ENCODE measurements around the gene ZNF844. TPM values are rescaled to one million over a fixed set of nuclear protein-coding genes. Genes with fewer than 3 reads are reported as not detected.
"Not testable (repeated sequence)": the region's sequence is repeated elsewhere in the genome, so short reads cannot be mapped to it uniquely, and the experiment has no call there.

The ZNF844 gene
- total and polyA plus RNA-seq, 2 donors (not counting 1 experiment from before 2014, with no cell fraction given) = 5.9 to 36.4 TPM

GRCh38 chr19:12055784-12056183 is 8.7 kb upstream of the ZNF844 start:
- H3K9ac ChIP-seq (ENCODE audit: low read length) = no peak overlapping the region
- ChIA-PET CTCF (interaction anchor here (0.9 to 3.1 kb wide), 6 partner anchors 64 to 258 kb away, joined by 3 to 20 read pairs (median 4); partner anchors contain the start of genes ZNF20 and ZNF700), POLR2A (interaction anchor here (0.6 to 0.7 kb wide), 2 partner anchors 68 to 113 kb away, joined by 3 to 7 read pairs; no protein-coding TSS in a partner anchor)
- H3K4me1 Mint-ChIP-seq = peaks cover 14% of the 10 kb centered on the region
- 83% methylated on average over 5 of the region's 5 CpGs for WGBS (ENCODE audit: insufficient coverage)
- TF ChIP-seq CTCF (IDR thresholded peaks at IDR 0.05) = no peak
- no peak for TF ChIP-seq EZH2 (IDR thresholded peaks at IDR 0.05; ENCODE audit: borderline replicate concordance, insufficient read depth, low read depth, low read length, poor library complexity, severe bottlenecking)
- H3K4me2 ChIP-seq (replicated peaks; ENCODE audit: low read depth, low read length, poor library complexity, severe bottlenecking) = no peak overlapping the region
- H3K36me3 ChIP-seq (replicated peaks in 1 of 2; ENCODE audit: control extremely low read depth in 1 of 2, control insufficient read depth in 1 of 2, extremely low read depth in 1 of 2, insufficient read depth in 2 of 2, low read length in 1 of 2) = no peaks in the 10 kb centered on the region
- no peaks in the 10 kb centered on the region for H3K79me2 ChIP-seq (ENCODE audit: control insufficient read depth, insufficient read depth, low read length)
- no peak overlapping the region for H3K4me3 Mint-ChIP-seq
- peaks cover 19% of the 10 kb centered on the region for H3K27me3 Mint-ChIP-seq
- no peaks in the 10 kb centered on the region for H4K20me1 ChIP-seq (ENCODE audit: control insufficient read depth, insufficient read depth, low read length, poor library complexity, severe bottlenecking)
- H3K4me3 ChIP-seq (ENCODE audit: control extremely low read depth in 1 of 5, extremely low read depth in 1 of 5, insufficient read depth in 1 of 5, low read depth in 2 of 5, low read length in 4 of 5) = no peak overlapping the region
- H2AFZ ChIP-seq (ENCODE audit: insufficient read depth, low read depth, low read length, poor library complexity, severe bottlenecking) = no peak overlapping the region
- peaks cover 0 to 3% (median 1%) of the 10 kb centered on the region in 3 donors for H3K9me3 ChIP-seq (ENCODE audit: control extremely low read depth in 1 of 3, control insufficient read depth in 2 of 3, insufficient read depth in 1 of 3, low read length in 2 of 3)
- no peak overlapping the region for H3K27ac ChIP-seq (ENCODE audit: low read length in 2 of 2)
- intact Hi-C loops (cut with micrococcal nuclease) = no loop called here
- ATAC-seq (ENCODE audit: low read depth) = no peak
- no peaks in the 10 kb centered on the region for H3K9me3 Mint-ChIP-seq (ENCODE audit: insufficient read depth)
- no peak for DNase-seq
- H3K27me3 ChIP-seq (replicated peaks in 1 of 4; ENCODE audit: control extremely low read depth in 1 of 4, control insufficient read depth in 3 of 4, insufficient read depth in 4 of 4, low read length in 3 of 4) = peaks cover 0 to 5% (median 2%) of the 10 kb centered on the region in 4 experiments
- no peak overlapping the region for H3K27ac Mint-ChIP-seq
- peaks cover 9 to 22% of the 10 kb centered on the region in 2 donors for H3K4me1 ChIP-seq (ENCODE audit: control insufficient read depth in 2 of 2, insufficient read depth in 2 of 2, low read length in 2 of 2)

GRCh38 chr19:12075538-12076139 is 11.1 kb downstream of the ZNF844 start:
- Mint-ChIP-seq H3K4me1 (no peaks in the 10 kb centered on the region), H3K9me3 (ENCODE audit: insufficient read depth) (peaks cover 23% of the 10 kb centered on the region), H3K27me3 (no peaks in the 10 kb centered on the region), H3K27ac (no peak overlapping the region), H3K4me3 (no peak overlapping the region)
- intact Hi-C loops (cut with micrococcal nuclease) = no loop called here
- H3K4me3 ChIP-seq (ENCODE audit: control extremely low read depth in 1 of 5, extremely low read depth in 1 of 5, insufficient read depth in 1 of 5, low read depth in 2 of 5, low read length in 4 of 5) = peak overlapping the region in 1 of 5 experiments; percentile 12
- no CpG with 5 or more reads among the region's 3 CpGs for WGBS (ENCODE audit: insufficient coverage)
- H3K27me3 ChIP-seq (replicated peaks in 1 of 4; ENCODE audit: control extremely low read depth in 1 of 4, control insufficient read depth in 3 of 4, insufficient read depth in 4 of 4, low read length in 3 of 4) = no peaks in the 10 kb centered on the region
- peaks cover 17 to 42% of the 10 kb centered on the region in 2 experiments for H3K36me3 ChIP-seq (replicated peaks in 1 of 2; ENCODE audit: control extremely low read depth in 1 of 2, control insufficient read depth in 1 of 2, extremely low read depth in 1 of 2, insufficient read depth in 2 of 2, low read length in 1 of 2)
- no peak overlapping the region for H3K4me2 ChIP-seq (replicated peaks; ENCODE audit: low read depth, low read length, poor library complexity, severe bottlenecking)
- H3K9ac ChIP-seq (ENCODE audit: low read length) = no peak overlapping the region
- H3K9me3 ChIP-seq (ENCODE audit: control extremely low read depth in 1 of 3, control insufficient read depth in 2 of 3, insufficient read depth in 1 of 3, low read length in 2 of 3) = peaks cover 25 to 93% (median 60%) of the 10 kb centered on the region in 3 donors
- TF ChIP-seq CTCF (IDR thresholded peaks at IDR 0.05) (no peak), EZH2 (IDR thresholded peaks at IDR 0.05; ENCODE audit: borderline replicate concordance, insufficient read depth, low read depth, low read length, poor library complexity, severe bottlenecking) (no peak)
- no peaks in the 10 kb centered on the region for H4K20me1 ChIP-seq (ENCODE audit: control insufficient read depth, insufficient read depth, low read length, poor library complexity, severe bottlenecking)
- no peaks in the 10 kb centered on the region for H3K4me1 ChIP-seq (ENCODE audit: control insufficient read depth in 2 of 2, insufficient read depth in 2 of 2, low read length in 2 of 2)
- H3K79me2 ChIP-seq (ENCODE audit: control insufficient read depth, insufficient read depth, low read length) = no peaks in the 10 kb centered on the region
- POLR2A ChIA-PET = no interaction called here
- H2AFZ ChIP-seq (ENCODE audit: insufficient read depth, low read depth, low read length, poor library complexity, severe bottlenecking) = no peak overlapping the region
- no peak for ATAC-seq (ENCODE audit: low read depth)
- H3K27ac ChIP-seq (ENCODE audit: low read length in 2 of 2) = no peak overlapping the region
- CTCF ChIA-PET = no interaction called here
- no peak for DNase-seq

- intact Hi-C loops (cut with micrococcal nuclease); H3K27me3 Mint-ChIP-seq; H3K4me3 ChIP-seq (ENCODE audit: control extremely low read depth in 1 of 5, extremely low read depth in 1 of 5, insufficient read depth in 1 of 5, low read depth in 2 of 5, low read length in 4 of 5); ATAC-seq (ENCODE audit: low read depth); H3K4me1 Mint-ChIP-seq; H3K4me3 Mint-ChIP-seq; H3K27ac Mint-ChIP-seq; H3K79me2 ChIP-seq (ENCODE audit: control insufficient read depth, insufficient read depth, low read length); H3K27ac ChIP-seq (ENCODE audit: low read length in 2 of 2); DNase-seq; H3K4me1 ChIP-seq (ENCODE audit: control insufficient read depth in 2 of 2, insufficient read depth in 2 of 2, low read length in 2 of 2); H4K20me1 ChIP-seq (ENCODE audit: control insufficient read depth, insufficient read depth, low read length, poor library complexity, severe bottlenecking); CTCF ChIA-PET; H3K4me2 ChIP-seq (replicated peaks; ENCODE audit: low read depth, low read length, poor library complexity, severe bottlenecking); H3K27me3 ChIP-seq (replicated peaks in 1 of 4; ENCODE audit: control extremely low read depth in 1 of 4, control insufficient read depth in 3 of 4, insufficient read depth in 4 of 4, low read length in 3 of 4); H3K9ac ChIP-seq (ENCODE audit: low read length); POLR2A ChIA-PET; H2AFZ ChIP-seq (ENCODE audit: insufficient read depth, low read depth, low read length, poor library complexity, severe bottlenecking): not testable (repeated sequence)
- peaks cover 23% of the 10 kb centered on the region for H3K9me3 Mint-ChIP-seq (ENCODE audit: insufficient read depth)
- peaks cover 17 to 38% of the 10 kb centered on the region in 2 experiments for H3K36me3 ChIP-seq (replicated peaks in 1 of 2; ENCODE audit: control extremely low read depth in 1 of 2, control insufficient read depth in 1 of 2, extremely low read depth in 1 of 2, insufficient read depth in 2 of 2, low read length in 1 of 2)
- no CpG with 5 or more reads among the region's 3 CpGs for WGBS (ENCODE audit: insufficient coverage)
- peaks cover 25 to 93% (median 64%) of the 10 kb centered on the region in 3 donors for H3K9me3 ChIP-seq (ENCODE audit: control extremely low read depth in 1 of 3, control insufficient read depth in 2 of 3, insufficient read depth in 1 of 3, low read length in 2 of 3)
Observed at GRCh38 chr19:12076331-12076730, 11.8 kb downstream of the ZNF844 start.

Measured in B cell (primary cell).